ENCODE results near the gene MROH7.

Gene MROH7

DNA sequence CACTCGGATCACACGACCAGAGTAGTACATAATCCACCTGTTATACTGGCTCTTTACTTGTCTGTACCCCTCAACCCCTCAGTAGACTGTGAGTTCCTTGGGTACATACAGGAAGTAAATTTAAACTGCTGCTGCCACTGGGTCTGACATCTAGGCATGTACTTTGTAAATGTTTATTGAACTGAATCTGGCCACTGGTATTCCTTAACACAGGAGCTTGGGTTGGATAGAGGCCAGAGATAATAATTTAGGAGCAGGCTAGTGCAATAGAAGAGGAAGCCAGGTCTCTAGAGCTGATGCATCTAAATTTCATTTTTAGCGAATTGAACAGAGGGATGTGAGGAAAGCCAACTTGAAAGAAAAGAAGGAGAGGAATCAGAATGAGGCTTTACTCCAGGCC, 86.4 kb downstream of the MROH7 start:
- TF ChIP-seq TAF1 (IDR thresholded peaks at IDR 0.05; ENCODE audit: borderline replicate concordance, insufficient read depth, low read length) (no peak), POLR2AphosphoS5 (IDR thresholded peaks at IDR 0.05; ENCODE audit: low read depth, low read length) (no peak)

DNA sequence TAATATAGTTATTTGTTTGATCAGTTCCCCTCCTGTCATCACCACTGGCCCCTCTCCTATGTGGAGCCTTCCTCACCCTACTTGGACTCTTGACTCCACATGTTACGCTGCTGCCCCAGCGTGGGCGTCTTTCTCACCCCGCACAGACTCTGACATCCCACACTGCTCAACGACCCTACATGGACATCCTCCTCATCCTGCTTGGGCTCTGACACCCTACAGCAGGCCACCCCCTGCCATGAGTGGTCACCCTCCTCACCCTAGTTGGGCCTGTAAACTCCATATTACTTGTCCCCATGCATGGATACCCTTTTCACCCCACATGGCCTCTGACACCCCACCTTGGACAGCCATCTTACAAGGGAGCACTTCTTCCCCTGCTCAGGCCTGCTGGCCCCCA, 95.1 kb downstream of the MROH7 start:
- no peak for TF ChIP-seq TAF1 (IDR thresholded peaks at IDR 0.05; ENCODE audit: borderline replicate concordance, insufficient read depth, low read length)
- TF ChIP-seq FOXP2 (optimal IDR thresholded peaks at IDR 0.05; ENCODE audit: borderline replicate concordance, extremely low read depth, extremely low read length, insufficient read depth): no peak
- TF ChIP-seq POLR2AphosphoS5 (IDR thresholded peaks at IDR 0.05; ENCODE audit: low read depth, low read length): no peak

DNA sequence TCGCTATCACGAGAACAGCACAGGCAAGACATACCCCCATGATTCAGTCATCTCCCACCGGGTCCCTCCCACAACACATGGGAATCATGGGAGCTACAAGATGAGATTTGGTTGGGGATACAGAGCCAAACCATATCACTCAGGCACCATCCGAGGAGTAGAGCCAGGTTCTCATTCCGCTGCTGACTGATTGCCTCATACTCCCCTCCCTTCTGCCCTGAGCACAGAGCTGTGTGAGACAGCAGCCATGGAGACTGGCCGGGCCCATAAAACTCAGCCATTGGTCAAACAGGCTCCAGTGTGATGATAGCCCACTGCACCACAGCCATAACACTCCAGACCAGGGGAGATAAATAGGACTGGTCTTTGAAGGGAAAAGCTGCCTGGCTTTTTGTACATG, 96.7 kb downstream of the MROH7 start:
- no peak for TF ChIP-seq FOXP2 (optimal IDR thresholded peaks at IDR 0.05; ENCODE audit: borderline replicate concordance, extremely low read depth, extremely low read length, insufficient read depth)
- TF ChIP-seq SIN3A (IDR thresholded peaks at IDR 0.05; ENCODE audit: borderline replicate concordance, insufficient read depth, low read length): no peak
- TF ChIP-seq POLR2AphosphoS5 (IDR thresholded peaks at IDR 0.05; ENCODE audit: low read depth, low read length): no peak
- TF ChIP-seq, protein P1, sequence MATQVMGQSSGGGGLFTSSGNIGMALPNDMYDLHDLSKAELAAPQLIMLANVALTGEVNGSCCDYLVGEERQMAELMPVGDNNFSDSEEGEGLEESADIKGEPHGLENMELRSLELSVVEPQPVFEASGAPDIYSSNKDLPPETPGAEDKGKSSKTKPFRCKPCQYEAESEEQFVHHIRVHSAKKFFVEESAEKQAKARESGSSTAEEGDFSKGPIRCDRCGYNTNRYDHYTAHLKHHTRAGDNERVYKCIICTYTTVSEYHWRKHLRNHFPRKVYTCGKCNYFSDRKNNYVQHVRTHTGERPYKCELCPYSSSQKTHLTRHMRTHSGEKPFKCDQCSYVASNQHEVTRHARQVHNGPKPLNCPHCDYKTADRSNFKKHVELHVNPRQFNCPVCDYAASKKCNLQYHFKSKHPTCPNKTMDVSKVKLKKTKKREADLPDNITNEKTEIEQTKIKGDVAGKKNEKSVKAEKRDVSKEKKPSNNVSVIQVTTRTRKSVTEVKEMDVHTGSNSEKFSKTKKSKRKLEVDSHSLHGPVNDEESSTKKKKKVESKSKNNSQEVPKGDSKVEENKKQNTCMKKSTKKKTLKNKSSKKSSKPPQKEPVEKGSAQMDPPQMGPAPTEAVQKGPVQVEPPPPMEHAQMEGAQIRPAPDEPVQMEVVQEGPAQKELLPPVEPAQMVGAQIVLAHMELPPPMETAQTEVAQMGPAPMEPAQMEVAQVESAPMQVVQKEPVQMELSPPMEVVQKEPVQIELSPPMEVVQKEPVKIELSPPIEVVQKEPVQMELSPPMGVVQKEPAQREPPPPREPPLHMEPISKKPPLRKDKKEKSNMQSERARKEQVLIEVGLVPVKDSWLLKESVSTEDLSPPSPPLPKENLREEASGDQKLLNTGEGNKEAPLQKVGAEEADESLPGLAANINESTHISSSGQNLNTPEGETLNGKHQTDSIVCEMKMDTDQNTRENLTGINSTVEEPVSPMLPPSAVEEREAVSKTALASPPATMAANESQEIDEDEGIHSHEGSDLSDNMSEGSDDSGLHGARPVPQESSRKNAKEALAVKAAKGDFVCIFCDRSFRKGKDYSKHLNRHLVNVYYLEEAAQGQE (IDR thresholded peaks at IDR 0.05; ENCODE audit: insufficient read depth in 1 of 2, low read depth in 2 of 2, low read length in 2 of 2): no peak
- no peak for TF ChIP-seq TAF1 (IDR thresholded peaks at IDR 0.05; ENCODE audit: borderline replicate concordance, insufficient read depth, low read length)

DNA sequence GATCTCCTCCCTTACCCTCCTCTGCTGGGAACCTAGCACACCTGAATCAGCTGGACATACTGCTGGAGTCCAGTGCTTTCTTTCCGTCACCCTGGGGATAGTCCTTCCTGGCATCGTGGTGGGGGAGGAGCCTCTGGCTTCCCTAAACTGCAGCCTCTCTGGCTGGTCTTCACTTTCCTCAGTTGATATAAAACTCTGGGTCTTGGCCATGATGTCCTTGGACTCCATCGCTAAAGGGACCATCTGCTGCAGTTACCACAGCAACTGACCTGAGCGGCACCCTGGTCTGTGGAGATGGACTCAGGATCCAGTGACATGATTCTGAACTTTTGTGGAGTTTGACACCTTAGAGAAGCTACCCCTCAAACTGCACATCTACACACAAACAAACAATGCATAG, 99.9 kb downstream of the MROH7 start:
- TF ChIP-seq POLR2AphosphoS5 (IDR thresholded peaks at IDR 0.05; ENCODE audit: low read depth, low read length) (no peak), FOXP2 (optimal IDR thresholded peaks at IDR 0.05; ENCODE audit: borderline replicate concordance, extremely low read depth, extremely low read length, insufficient read depth) (no peak), SIN3A (IDR thresholded peaks at IDR 0.05; ENCODE audit: borderline replicate concordance, insufficient read depth, low read length) (no peak), TAF1 (IDR thresholded peaks at IDR 0.05; ENCODE audit: borderline replicate concordance, insufficient read depth, low read length) (no peak)
- TF ChIP-seq, protein P1 (IDR thresholded peaks at IDR 0.05; ENCODE audit: insufficient read depth in 1 of 2, low read depth in 2 of 2, low read length in 2 of 2): no peak

DNA sequence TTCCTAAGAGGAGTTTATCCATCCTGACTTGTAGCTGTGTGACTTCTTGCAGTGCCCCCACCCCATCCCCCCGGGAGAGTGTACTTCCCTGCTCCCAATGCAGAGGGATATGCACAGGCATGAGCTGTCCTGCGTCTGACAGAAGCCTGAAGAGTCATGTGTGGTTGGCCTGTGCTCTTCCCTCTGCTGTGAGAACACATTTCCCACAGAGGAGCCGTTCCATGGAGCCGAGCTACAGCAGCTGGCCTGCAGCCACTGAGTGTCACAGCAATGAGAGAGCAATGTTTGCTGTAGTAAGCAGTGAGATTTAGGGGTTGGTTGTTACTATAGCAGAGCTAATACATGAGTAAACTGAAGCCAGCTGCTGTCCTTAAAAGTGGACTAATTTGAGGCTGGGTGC, 100.7 kb downstream of the MROH7 start:
- no peak for TF ChIP-seq SIN3A (IDR thresholded peaks at IDR 0.05; ENCODE audit: borderline replicate concordance, insufficient read depth, low read length)
- no peak for TF ChIP-seq FOXP2 (optimal IDR thresholded peaks at IDR 0.05; ENCODE audit: borderline replicate concordance, extremely low read depth, extremely low read length, insufficient read depth)
- TF ChIP-seq, protein P1 (IDR thresholded peaks at IDR 0.05; ENCODE audit: insufficient read depth in 1 of 2, low read depth in 2 of 2, low read length in 2 of 2): no peak
- TF ChIP-seq POLR2AphosphoS5 (IDR thresholded peaks at IDR 0.05; ENCODE audit: low read depth, low read length): no peak
- no peak for TF ChIP-seq TAF1 (IDR thresholded peaks at IDR 0.05; ENCODE audit: borderline replicate concordance, insufficient read depth, low read length)

DNA sequence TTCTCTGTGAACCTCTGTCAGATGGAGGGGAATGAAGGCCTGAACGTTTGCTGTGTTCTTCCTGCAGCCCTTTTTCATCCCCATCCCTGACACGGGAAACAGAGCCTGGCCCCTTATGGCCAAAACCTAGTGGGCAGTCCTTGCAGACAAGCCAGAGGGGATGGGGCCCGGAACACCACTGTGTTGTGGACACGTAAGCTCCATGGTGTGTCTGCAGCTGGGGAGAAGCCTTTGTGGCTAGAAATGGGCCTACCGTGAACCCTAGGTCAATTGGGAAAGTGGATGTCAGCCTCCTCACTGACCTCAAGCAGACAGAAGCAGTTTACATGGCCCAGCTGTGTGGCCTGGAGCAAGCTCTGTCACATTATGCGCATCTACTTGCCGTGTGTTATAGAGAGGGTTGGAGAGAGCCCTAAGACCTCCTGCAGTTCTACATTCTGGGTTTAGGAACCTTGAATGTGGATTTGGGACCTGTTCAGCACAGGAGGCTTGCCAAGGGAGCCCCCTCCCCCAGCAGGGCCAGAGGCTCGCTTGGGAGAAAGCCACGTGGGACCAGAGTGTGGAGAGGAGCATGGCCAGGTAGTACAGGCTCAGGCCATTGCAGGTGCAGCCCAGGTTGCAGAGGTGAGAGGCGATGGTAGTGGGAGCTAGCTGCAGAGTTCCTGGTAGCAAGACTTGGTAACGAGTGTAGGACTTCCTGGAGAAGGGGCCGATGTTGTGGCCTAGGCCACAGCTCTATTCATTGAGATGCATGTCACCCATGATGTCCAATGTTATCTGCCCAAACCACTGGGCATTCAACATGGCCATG, 102.0 kb downstream of the MROH7 start:
- TF ChIP-seq TAF1 (IDR thresholded peaks at IDR 0.05; ENCODE audit: borderline replicate concordance, insufficient read depth, low read length) (no peak), POLR2AphosphoS5 (IDR thresholded peaks at IDR 0.05; ENCODE audit: low read depth, low read length) (no peak), FOXP2 (optimal IDR thresholded peaks at IDR 0.05; ENCODE audit: borderline replicate concordance, extremely low read depth, extremely low read length, insufficient read depth) (no peak), SIN3A (IDR thresholded peaks at IDR 0.05; ENCODE audit: borderline replicate concordance, insufficient read depth, low read length) (no peak)
- TF ChIP-seq, protein P1 (IDR thresholded peaks at IDR 0.05; ENCODE audit: insufficient read depth in 1 of 2, low read depth in 2 of 2, low read length in 2 of 2): no peak

Measured in PFSK-1 (cell line).